HUES6 (cell line): ENCODE data around the gene BUB1.
A peak's percentile ranks its signal among the peaks of the same experiment; 100 is the strongest.
"Not testable (repeated sequence)": the region's sequence is repeated elsewhere in the genome, so short reads cannot be mapped to it uniquely, and the experiment has no call there.

Experiments
- H3K27ac ChIP-seq: 2 replicates; pipeline ENCODE4 v1.7.0; 2013; ENCODE audit warnings: low read depth, mild to moderate bottlenecking, low read length, inconsistent platforms
- H3K27me3 ChIP-seq: 2 replicates; pipeline ENCODE4 v1.6.1; 2013; ENCODE audit warnings: low read length; ENCODE audit not compliant: control insufficient read depth, insufficient read depth
- H3K36me3 ChIP-seq: 2 replicates; pipeline ENCODE4 v1.6.1; 2013; ENCODE audit warnings: low read length; ENCODE audit not compliant: control insufficient read depth, insufficient read depth
- H3K4me1 ChIP-seq: 2 replicates; pipeline ENCODE4 v1.6.1; 2013; ENCODE audit warnings: low read length; ENCODE audit not compliant: control insufficient read depth, insufficient read depth
- H3K4me3 ChIP-seq: 2 replicates; pipeline ENCODE4 v1.5.1; 2013; ENCODE audit warnings: low read depth, low read length
- H3K9ac ChIP-seq: one replicate; pipeline ENCODE4 v1.6.1; 2013; ENCODE audit warnings: mild to moderate bottlenecking, low read length
- H3K9me3 ChIP-seq: 2 replicates; pipeline ENCODE4 v1.6.1; 2013; ENCODE audit warnings: low read depth, low read length; ENCODE audit not compliant: control insufficient read depth, insufficient read depth

BUB1 gene

GRCh38 chr2:110690083-110690965, 12.5 kb upstream of the BUB1 start:
- H3K27me3 ChIP-seq: peaks cover 5% of the 10 kb centered on the region; the same call in 1 of the 2 replicates
- peaks cover 9% of the 10 kb centered on the region for H3K9me3 ChIP-seq
- no peak overlapping the region for H3K27ac ChIP-seq
- no peak overlapping the region for H3K9ac ChIP-seq
- H3K4me3 ChIP-seq: no peak overlapping the region
- H3K4me1 ChIP-seq: peaks cover 47% of the 10 kb centered on the region
- H3K36me3 ChIP-seq: no peaks in the 10 kb centered on the region

DNA sequence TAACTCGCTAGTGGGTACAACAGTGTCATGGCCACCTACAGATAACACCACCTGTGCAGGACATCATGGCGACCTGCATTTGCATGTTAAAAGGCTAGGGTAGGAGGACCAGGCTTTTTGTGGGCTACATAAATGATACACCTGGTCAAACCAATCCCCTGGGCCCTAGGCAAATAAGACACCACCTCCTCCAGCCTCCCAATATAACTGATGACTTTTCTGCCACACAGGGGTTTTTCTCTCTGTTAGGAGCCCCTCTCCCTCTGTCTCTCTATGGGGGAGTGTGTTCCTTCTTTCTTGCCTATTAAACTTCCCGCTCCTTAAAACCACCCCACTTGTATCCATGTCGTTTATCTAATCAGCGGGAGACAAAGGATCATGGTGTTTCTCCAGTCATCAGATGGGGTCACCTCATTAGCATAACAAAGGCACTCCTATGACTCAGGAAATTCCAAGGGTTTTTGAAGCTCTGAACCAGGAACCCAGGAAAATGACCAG, 10.8 kb upstream of the BUB1 start:
- H3K27me3 ChIP-seq: peaks cover 5% of the 10 kb centered on the region; the same call in 1 of the 2 replicates
- peaks cover 41% of the 10 kb centered on the region for H3K4me1 ChIP-seq
- peaks cover 9% of the 10 kb centered on the region for H3K9me3 ChIP-seq
- no peaks in the 10 kb centered on the region for H3K36me3 ChIP-seq
- peak overlapping the region; percentile 69 for H3K9ac ChIP-seq
- H3K4me3 ChIP-seq: peak overlapping the region; percentile 43
- H3K27ac ChIP-seq: peak overlapping the region; percentile 78

DNA sequence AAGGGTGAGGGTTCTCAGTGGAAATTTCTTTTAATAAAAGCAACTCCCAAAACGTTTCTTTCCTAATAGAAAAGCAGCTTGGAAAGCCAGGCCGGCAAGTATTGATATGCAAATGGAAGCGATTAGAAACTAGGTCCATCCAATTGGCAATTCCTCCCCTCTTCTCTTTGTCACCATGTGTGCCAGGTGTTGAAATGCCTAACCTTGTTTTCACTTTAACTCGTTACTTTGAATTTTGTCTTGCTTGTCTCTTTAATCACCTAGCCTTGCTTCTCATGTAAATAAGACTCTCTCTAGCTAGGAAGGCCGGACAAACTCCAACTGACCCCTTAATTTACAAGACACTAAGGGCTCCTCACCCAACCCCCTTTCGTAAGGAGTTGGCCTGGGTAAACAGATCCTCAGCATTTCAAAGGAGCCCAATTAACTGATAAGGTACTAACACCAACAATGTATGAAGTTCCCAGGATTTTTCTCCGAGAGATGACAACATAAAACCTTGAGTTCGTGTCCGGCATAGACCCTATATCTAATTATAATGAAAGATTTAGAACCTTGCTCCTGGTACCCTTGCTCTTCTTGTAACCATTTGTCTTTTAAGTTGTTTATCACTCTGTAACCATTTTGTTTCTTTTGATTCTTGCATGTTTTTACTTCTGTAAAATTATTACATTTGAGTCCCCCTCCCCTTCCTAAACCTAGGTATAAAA, 10.1 kb upstream of the BUB1 start:
- not testable (repeated sequence) for H3K9me3 ChIP-seq, H3K27me3 ChIP-seq, H3K36me3 ChIP-seq
- H3K27ac ChIP-seq: peak overlapping the region; percentile 97
- peak overlapping the region; percentile 80 for H3K9ac ChIP-seq
- H3K4me1 ChIP-seq: peaks cover 40% of the 10 kb centered on the region
- H3K4me3 ChIP-seq: peak overlapping the region; percentile 43

- peaks cover 40% of the 10 kb centered on the region for H3K4me1 ChIP-seq
These were observed 5.0 kb upstream of the BUB1 start for GRCh38 chr2:110682872-110683271.

DNA sequence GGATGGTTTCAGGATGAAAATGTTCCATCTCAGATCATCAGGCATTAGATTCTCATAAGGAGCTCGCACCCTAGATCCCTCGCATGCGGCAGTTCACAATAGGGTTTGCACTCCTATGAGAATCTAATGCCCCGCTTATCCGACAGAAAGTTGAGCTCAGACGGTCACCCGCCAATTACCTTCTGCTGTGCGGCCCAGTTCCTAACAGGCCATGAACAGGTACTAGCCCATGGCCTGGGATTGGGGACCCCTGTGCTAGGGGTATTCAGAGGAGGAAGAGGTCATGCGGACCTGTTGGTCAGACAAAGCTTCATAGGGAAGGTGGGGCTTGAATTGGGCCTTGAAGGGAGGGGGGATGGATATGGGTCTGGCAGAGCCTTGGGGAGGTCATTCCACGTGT, 4.4 kb upstream of the BUB1 start:
- 0 out of 2 replicates have a peak, but pooled peaks cover 10% of the 10 kb centered on the region for H3K27me3 ChIP-seq
- no peak overlapping the region for H3K4me3 ChIP-seq

More at GRCh38 chr2:110682872-110683271, 5.0 kb upstream of the BUB1 start:
- Histone ChIP-seq H3K27ac (no peak overlapping the region), H3K27me3 (0 out of 2 replicates have a peak, but pooled peaks cover 10% of the 10 kb centered on the region), H3K9me3 (peaks cover 16% of the 10 kb centered on the region), H3K9ac (no peak overlapping the region), H3K4me3 (no peak overlapping the region), H3K36me3 (no peaks in the 10 kb centered on the region)

DNA sequence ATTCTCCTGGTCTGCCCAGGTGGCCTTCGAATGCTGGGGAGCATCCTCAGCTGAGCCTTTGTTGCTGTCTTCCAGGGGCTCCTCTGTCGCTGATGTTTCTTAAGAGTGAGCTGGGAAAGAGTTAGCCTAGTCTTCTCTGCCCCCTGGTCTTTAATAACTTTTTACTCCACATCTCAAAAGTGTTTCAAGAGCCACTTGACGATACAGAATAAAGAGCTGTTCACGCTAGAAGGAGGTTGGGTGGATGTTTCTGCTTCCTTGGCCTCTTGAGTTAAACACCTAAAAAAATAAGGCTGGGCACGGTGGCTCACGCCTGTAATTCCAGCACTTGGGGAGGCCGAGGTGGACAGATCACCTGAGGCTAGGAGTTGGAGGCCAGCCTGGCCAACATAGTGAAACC, 2.8 kb upstream of the BUB1 start:
- no peak overlapping the region for H3K9ac ChIP-seq
- H3K27ac ChIP-seq: no peak overlapping the region
- H3K4me3 ChIP-seq: no peak overlapping the region
- 0 out of 2 replicates have a peak, but pooled peaks cover 3% of the 10 kb centered on the region for H3K36me3 ChIP-seq
- peaks cover 10% of the 10 kb centered on the region for H3K9me3 ChIP-seq
- 0 out of 2 replicates have a peak, but pooled peaks cover 8% of the 10 kb centered on the region for H3K27me3 ChIP-seq
- H3K4me1 ChIP-seq: peaks cover 32% of the 10 kb centered on the region

More for the DNA sequence above, 4.4 kb upstream of the BUB1 start:
- Histone ChIP-seq H3K4me1 (peaks cover 36% of the 10 kb centered on the region), H3K9me3 (peaks cover 16% of the 10 kb centered on the region), H3K9ac (no peak overlapping the region), H3K36me3 (no peaks in the 10 kb centered on the region), H3K27ac (no peak overlapping the region)

DNA sequence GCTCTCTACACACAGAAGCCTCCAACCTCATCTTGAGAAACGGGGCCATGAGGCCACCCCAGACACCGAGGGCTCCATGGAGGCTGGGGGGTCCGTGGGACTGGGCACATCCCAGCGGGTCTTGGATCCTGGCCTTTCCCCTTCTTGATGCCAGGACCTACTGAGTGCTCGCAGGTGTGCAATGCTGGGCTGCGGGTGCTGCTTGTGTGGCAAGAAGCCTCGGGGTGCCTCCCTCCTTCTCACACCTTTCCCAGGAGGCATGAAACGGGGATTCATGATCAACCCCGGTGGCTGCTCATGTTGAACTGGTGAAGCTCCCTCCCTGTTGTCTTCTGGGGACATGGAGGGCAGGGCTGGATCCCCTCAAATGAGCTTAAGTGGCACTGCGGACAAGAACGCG, 2.0 kb upstream of the BUB1 start:
- Histone ChIP-seq H3K9me3 (peaks cover 7% of the 10 kb centered on the region), H3K36me3 (peaks cover 7% of the 10 kb centered on the region), H3K27me3 (0 out of 2 replicates have a peak, but pooled peaks cover 5% of the 10 kb centered on the region), H3K4me3 (no peak overlapping the region), H3K9ac (no peak overlapping the region), H3K4me1 (peaks cover 35% of the 10 kb centered on the region), H3K27ac (no peak overlapping the region)

GRCh38 chr2:110679337-110679707, 1.5 kb upstream of the BUB1 start:
- no peak overlapping the region for H3K27ac ChIP-seq
- H3K4me1 ChIP-seq: peaks cover 39% of the 10 kb centered on the region
- peaks cover 7% of the 10 kb centered on the region for H3K9me3 ChIP-seq
- H3K9ac ChIP-seq: no peak overlapping the region
- 0 out of 2 replicates have a peak, but pooled peaks cover 5% of the 10 kb centered on the region for H3K27me3 ChIP-seq
- H3K4me3 ChIP-seq: peak overlapping the region; percentile 80
- peaks cover 12% of the 10 kb centered on the region for H3K36me3 ChIP-seq

DNA sequence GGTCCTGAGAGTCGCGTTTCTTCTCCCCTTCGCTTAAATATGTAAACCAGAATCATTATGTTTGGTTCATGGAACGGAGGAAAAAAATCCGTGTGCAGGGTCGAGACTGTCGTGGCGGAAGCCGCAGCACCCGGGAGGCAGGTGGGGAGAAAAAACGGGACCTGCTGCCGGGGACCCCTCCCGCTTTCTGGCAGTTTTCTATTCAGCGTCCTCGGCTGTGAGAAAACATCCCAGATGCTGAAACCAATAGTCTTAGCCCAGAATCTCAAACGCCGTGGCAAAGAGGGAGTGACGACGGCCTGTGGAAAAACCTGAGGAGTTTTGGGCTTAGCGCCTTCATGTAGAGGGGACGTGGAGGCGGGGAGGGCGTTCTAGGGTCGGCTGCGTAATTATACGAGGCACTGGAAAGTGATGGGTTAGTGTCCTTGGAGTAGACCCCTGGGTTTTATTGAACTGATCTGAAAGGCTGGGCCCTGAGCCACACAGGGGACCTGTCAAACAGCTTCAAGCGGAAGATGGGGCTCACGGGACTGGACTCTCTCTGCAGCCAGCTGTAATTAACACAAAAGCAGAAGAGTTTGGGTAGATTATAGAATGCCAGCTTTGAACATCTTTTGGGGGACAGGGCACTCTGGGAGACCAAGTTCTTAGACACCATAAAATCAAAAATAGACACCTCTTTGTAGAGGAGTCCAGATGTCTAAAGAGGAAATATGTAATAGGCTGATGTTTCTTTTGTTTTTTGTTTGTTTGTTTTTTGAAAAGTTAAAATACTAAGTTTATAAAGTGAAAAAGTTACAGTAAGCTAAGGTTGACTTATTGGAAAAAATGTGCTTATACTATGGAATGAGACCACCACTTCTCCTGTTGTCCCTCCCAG, 834 bp upstream of the BUB1 start:
- H3K27ac ChIP-seq: peak overlapping the region; percentile 64; the same call in 1 of the 2 replicates
- peak overlapping the region; percentile 81 for H3K9ac ChIP-seq
- peaks cover 7% of the 10 kb centered on the region for H3K9me3 ChIP-seq
- peaks cover 34% of the 10 kb centered on the region for H3K4me1 ChIP-seq
- 0 out of 2 replicates have a peak, but pooled peaks cover 5% of the 10 kb centered on the region for H3K27me3 ChIP-seq
- H3K4me3 ChIP-seq: peak overlapping the region; percentile 80
- peaks cover 19% of the 10 kb centered on the region for H3K36me3 ChIP-seq

- Histone ChIP-seq H3K9me3 (peaks cover 5% of the 10 kb centered on the region), H3K27me3 (0 out of 2 replicates have a peak, but pooled peaks cover 5% of the 10 kb centered on the region), H3K27ac (peak overlapping the region; percentile 70; the same call in 1 of the 2 replicates), H3K4me1 (peaks cover 34% of the 10 kb centered on the region), H3K4me3 (peak overlapping the region; percentile 80), H3K36me3 (peaks cover 35% of the 10 kb centered on the region), H3K9ac (peak overlapping the region; percentile 53)
These were observed 783 bp downstream of the BUB1 start for GRCh38 chr2:110677080-110677479.
